HK-2 (cell line): ENCODE results near the gene DAZ3.
"Not testable (repeated sequence)": the region's sequence is repeated elsewhere in the genome, so short reads cannot be mapped to it uniquely, and the experiment has no call there.

Experiments used
- DNase-seq: peaks from one replicate; pipeline ENCODE4 v3.0.0-alpha.2; 2018; ENCODE audit not compliant: unreplicated experiment

The DAZ3 gene

GRCh38 chrY:24813293-24813692 lies at the start of gene DAZ3:
TSS of gene DAZ3 (minus strand) at chrY:24813393. CDS start at chrY:24813185, 208 bp downstream.
- DNase-seq: not testable (repeated sequence)

GRCh38 chrY:24833619-24834018 lies 20.4 kb upstream of the DAZ3 start, which contains the start of gene DAZ4:
TSS of gene DAZ4 (plus strand) at chrY:24833919. CDS start at chrY:24834127, 208 bp downstream.
- not testable (repeated sequence) for DNase-seq

GRCh38 chrY:24825069-24825468 lies 11.9 kb upstream of the DAZ3 start:
- DNase-seq: not testable (repeated sequence)

GRCh38 chrY:24824184-24824879 lies 11.1 kb upstream of the DAZ3 start:
- DNase-seq: not testable (repeated sequence)

- not testable (repeated sequence) for DNase-seq
Observed at GRCh38 chrY:24821836-24822235, 8.6 kb upstream of the DAZ3 start.
